ENCODE data around the gene GALNT5.

GRCh38 chr2:157265825-157266224 lies 8.3 kb downstream of the GALNT5 start:
- TF ChIP-seq CTCF (IDR thresholded peaks at IDR 0.05; ENCODE audit: low read depth, low read length) (no peak), EZH2phosphoT487 (IDR thresholded peaks at IDR 0.05; ENCODE audit: low read depth) (no peak)

Data from OCI-LY3 (cell line).